HG03432 (cell line): ENCODE data around the gene DRC1.
"Not testable (repeated sequence)": the region's sequence is repeated elsewhere in the genome, so short reads cannot be mapped to it uniquely, and the experiment has no call there.

ENCODE experiments used
- ATAC-seq: cut with Tn5 transposase; IDR thresholded peaks from one replicate; pipeline ENCODE4 v1.9.1; 2021; ENCODE audit warnings: mild to moderate bottlenecking, moderate library complexity; ENCODE audit not compliant: unreplicated experiment

The DRC1 gene

GRCh38 chr2:26401739-26402541 lies at the start of gene DRC1:
DRC1 (plus strand) TSS chr2:26401920; CDS start chr2:26401990, 70 bp downstream.
- no peak for ATAC-seq

DNA sequence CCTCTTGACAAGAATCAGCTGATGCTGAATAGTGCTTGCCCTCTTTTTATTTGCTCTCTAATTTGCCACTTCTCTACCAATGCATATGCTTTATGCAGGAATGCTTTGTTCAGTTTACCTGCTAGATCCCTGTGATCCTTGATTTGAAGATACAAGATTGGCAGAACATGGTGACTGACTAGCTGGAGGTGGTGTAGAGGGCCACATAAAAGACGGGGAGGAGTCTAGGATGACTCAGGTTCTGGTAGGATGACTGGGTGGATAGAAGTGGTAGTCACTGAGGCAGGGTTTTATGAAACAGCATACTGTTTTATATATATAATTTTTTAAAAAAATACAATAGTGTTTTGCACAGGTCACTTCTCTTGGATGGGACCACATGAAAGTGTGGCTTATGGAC lies 48.8 kb upstream of the DRC1 start:
- no peak for ATAC-seq

- ATAC-seq, result not testable (repeated sequence)
Observed at GRCh38 chr2:26354469-26354868, 47.3 kb upstream of the DRC1 start.

DNA sequence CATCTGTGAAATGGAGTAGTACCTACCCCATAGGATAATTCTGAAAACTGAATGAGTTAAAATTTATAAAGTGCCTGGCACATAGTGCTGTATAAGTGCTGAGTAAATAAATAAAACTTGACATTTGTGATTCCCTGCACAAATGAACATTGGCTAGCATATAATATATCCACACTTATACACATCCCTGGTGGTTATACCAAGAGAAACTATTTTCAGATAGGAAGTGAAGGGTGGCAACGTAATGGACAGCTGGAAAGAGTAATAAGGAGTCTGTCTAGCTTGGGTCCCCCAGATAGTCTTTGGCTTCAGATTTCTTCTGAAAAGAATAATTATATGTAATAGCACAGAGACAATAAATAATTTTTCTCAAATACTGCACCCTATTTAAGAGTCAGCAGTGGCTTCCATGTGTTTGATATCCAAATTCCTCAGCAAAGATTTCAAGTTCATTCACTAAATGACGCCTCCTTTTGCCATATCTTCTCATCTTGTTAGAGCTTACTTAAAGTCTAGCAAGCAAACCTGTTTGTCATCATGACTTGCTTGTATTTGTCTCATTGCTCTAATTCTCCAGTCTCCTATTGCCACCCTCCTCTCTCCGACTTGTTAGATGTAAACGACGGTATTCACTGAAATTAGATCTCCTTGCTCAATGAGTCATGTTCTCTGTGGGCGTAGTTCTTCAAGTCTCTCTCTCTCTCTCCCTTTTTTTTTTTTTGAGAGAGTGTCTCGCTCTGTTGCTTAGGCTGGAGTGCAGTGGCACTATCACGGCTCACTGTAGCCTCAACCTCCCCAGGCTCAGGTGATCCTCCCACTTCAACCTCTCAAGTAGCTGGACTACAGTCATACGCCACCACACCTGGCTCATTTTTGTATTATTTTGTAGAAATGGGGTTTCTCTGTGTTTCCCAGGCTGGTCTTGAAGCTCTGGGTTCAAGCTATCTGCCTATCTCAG lies 46.4 kb upstream of the DRC1 start:
- no peak for ATAC-seq

GRCh38 chr2:26356111-26356510 lies 45.6 kb upstream of the DRC1 start:
- ATAC-seq, result no peak

GRCh38 chr2:26356771-26357170 lies 44.9 kb upstream of the DRC1 start:
- ATAC-seq, result no peak

DNA sequence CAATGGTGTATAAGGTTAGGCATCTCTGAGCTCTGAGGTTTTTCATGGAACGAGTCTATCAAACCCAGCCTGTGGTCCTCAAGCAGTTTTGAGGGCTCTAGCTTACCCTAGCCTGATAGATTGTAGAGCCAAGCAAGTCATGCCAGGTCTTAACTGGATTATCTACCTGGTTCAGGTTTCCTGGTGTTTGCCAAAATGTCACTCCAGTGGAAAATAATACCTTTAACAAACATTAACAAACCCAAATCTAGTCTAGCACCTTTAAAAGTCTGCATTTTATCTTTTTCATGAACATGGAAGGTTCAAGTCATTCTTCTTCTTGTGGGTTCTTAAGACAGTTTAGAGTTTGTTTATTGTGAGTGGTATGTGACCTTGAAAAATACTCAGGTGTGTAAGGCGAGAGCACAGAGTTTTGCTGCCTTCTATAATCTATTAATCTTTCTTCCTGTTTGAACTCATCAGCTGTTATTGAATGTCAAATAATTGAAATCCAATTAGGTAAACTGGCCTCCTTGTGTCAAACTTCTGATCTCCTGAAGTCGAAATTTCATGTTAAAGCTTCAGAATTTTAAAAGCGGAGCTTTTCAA lies 41.7 kb upstream of the DRC1 start:
- ATAC-seq, result no peak

GRCh38 chr2:26363323-26363722 lies 38.4 kb upstream of the DRC1 start:
- ATAC-seq, result no peak

- ATAC-seq, result no peak
Observed at GRCh38 chr2:26363958-26364357, 37.8 kb upstream of the DRC1 start.

GRCh38 chr2:26364669-26365068 lies 37.1 kb upstream of the DRC1 start:
- ATAC-seq, result no peak

GRCh38 chr2:26366957-26367356 lies 34.8 kb upstream of the DRC1 start:
- ATAC-seq, result no peak

GRCh38 chr2:26369664-26370063 lies 32.1 kb upstream of the DRC1 start:
- not testable (repeated sequence) for ATAC-seq

- ATAC-seq, result not testable (repeated sequence)
Observed at GRCh38 chr2:26370909-26371308, 30.8 kb upstream of the DRC1 start.

DNA sequence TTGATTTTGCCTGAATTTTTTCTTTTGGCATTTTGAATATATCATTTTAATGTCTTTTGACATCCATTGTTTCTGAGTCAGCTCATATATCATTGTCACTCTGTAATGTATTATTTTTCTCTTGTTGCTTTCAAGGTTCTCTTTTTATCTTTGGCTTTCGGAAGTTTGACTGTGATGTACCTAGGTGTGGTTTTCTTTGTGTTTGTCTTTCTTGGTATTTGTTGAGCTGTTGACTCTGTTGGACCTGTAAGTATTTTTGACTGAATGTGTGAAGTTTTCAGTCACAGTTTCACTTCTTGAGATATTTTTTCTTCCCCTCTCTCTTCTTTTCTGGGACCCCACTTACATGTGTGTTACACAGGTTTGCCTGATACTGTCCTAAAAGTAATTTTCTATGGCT lies 24.9 kb upstream of the DRC1 start:
- ATAC-seq, result no peak

DNA sequence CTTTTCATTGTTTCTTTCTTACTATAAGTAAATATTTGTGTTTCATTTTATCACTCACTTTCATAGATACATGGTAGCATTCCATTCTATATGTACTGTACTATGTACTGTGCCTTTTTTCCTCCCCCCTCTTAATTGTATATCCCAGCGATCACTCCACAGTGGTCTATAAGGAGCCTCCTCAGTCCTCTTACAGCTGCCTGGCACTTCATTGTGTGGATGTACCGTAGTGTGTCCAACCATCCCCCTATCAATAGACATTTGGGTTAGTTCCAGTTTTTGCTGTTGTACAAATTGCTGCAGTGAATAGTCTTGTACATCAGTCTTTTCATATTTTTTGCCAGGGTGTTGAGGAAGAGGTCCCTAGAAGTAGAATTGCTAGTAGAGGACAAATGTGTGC lies 21.4 kb upstream of the DRC1 start:
- ATAC-seq, result no peak

GRCh38 chr2:26382564-26382963 lies 19.2 kb upstream of the DRC1 start:
- no peak for ATAC-seq

DNA sequence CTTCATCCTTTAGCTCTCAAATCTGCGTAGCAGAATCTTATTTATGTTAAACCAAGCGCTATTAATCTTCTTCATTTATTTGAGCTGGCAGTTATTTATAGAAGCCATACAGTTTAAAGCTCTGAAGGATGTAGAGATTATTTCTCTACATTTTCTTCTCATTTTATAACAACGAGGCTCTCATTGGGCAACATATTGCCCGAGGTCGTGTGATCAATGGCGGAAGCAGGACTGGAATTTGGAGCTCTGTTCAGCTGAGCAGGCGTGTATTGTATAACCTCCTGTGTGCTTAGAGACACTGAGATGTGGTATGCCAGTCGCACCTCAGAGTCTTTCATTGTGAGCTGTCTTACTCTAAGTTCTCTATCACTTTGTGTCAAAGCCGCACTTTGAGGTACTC lies 17.5 kb upstream of the DRC1 start:
- ATAC-seq, result no peak

DNA sequence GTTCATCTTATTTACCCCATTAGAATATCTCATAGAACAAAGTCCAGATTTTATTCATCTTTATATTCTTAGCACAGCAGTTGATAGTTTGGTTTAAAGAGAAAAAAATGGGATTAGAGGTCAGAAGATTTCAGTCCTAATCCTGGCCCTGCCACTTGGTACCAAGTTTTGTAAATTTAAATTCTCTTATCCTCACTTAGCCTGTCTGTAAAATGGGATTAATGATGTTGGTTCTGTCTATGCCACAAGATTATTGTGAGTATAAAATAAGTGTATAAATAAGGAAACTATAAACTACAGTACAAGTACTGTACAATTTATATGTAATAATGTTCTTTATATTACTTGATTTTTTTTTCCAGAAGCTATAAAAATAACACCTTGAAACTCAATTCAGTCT lies 17.1 kb upstream of the DRC1 start:
- no peak for ATAC-seq

DNA sequence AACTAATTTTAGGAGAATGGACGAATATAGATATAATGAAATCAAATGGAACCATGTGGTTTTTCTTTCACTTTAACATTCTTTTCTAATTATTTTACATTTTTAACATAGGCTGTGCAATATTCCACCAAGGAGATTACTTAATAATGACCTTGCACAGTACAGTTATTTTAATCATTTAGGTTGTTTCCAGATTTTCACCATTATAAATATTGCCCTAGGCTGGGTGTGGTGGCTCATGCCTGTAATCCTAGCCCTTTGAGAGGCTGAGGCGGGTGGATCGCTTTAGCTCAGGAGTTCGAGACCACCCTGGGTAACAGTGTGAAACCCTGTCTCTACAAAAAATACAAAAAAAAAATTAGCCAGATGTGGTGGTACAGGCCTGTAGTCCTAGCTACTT lies 14.5 kb upstream of the DRC1 start:
- no peak for ATAC-seq

- ATAC-seq, result no peak
Observed at GRCh38 chr2:26394694-26395093, 7.0 kb upstream of the DRC1 start.

DNA sequence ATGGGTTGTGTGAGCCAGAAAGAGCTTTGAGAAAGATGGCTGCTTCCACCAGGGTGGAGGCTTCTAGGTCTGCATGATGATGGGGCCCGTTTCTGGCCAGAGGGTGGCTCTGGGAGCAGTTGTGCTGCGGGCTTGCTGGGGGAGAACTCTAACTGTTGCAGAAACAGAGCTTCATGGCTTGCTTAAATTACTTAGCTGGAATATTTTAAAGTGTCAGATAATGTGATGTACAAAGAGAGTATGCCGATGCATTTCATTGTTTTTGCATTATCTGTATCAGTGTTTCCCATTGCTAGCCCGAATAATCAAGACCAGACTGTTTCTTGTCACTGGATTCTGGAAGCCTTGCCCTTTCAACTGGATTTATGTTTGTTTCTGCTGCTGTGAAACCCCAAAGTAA lies 6.3 kb upstream of the DRC1 start:
- no peak for ATAC-seq
